ENCODE measurements around the gene FLNB. TPM values are rescaled to one million over a fixed set of nuclear protein-coding genes. Genes with fewer than 3 reads are reported as not detected.

The FLNB gene
- total and polyA plus RNA-seq, 2 experiments from 2014 or later: 69.4 to 172 TPM

DNA sequence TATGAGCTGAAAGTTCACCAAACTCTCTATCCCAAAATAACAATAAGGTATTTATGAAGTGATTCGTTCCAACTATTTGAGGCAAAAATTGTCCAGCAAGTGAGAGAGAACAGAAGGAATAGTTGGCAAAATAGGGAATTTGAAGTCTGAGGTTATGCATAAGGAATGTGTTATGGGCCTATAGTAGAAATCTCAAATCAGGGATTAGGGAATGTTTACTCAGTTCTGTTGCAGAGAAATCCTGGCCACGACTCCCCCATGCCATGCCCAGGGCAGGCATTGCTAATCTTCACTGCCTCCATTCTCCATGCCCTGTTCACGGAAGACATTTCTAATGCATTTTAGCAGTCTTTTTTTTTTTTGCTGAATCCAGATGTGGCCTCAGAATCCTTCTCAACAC lies 58.6 kb downstream of the FLNB start:
- Histone ChIP-seq H3K9me3 (ENCODE audit: low read depth) (no peaks in the 10 kb centered on the region), H3K4me2 (peak overlapping the region; percentile 33), H3K9me2 (replicated peaks; ENCODE audit: insufficient read depth) (no peaks in the 10 kb centered on the region), H3K4me1 (ENCODE audit: insufficient read depth) (peaks cover 70% of the 10 kb centered on the region), H4K20me1 (ENCODE audit: insufficient read depth, poor library complexity, severe bottlenecking) (peaks cover 6% of the 10 kb centered on the region), H3K27me3 (no peaks in the 10 kb centered on the region), H2AFZ (no peak overlapping the region), H3K4me3 (no peak overlapping the region), H3K27ac (peak overlapping the region; percentile 95), H3K36me3 (replicated peaks; ENCODE audit: insufficient read depth, low read depth) (no peaks in the 10 kb centered on the region), H3K79me2 (peaks cover 95% of the 10 kb centered on the region)
- 42% methylated on average over 3 of the region's 3 CpGs for WGBS (ENCODE audit: low lambda C conversion rate, missing lambda C conversion rate)
- no peak for DNase-seq (ENCODE audit: low spot score)
- TF ChIP-seq, protein P1, sequence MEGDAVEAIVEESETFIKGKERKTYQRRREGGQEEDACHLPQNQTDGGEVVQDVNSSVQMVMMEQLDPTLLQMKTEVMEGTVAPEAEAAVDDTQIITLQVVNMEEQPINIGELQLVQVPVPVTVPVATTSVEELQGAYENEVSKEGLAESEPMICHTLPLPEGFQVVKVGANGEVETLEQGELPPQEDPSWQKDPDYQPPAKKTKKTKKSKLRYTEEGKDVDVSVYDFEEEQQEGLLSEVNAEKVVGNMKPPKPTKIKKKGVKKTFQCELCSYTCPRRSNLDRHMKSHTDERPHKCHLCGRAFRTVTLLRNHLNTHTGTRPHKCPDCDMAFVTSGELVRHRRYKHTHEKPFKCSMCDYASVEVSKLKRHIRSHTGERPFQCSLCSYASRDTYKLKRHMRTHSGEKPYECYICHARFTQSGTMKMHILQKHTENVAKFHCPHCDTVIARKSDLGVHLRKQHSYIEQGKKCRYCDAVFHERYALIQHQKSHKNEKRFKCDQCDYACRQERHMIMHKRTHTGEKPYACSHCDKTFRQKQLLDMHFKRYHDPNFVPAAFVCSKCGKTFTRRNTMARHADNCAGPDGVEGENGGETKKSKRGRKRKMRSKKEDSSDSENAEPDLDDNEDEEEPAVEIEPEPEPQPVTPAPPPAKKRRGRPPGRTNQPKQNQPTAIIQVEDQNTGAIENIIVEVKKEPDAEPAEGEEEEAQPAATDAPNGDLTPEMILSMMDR (IDR thresholded peaks at IDR 0.05; ENCODE audit: poor library complexity): no peak
- TF ChIP-seq EZH2phosphoT487 (IDR thresholded peaks at IDR 0.05; ENCODE audit: low read depth, severe bottlenecking, unreplicated experiment) (no peak), EZH2 (IDR thresholded peaks at IDR 0.05; ENCODE audit: borderline replicate concordance) (no peak)

DNA sequence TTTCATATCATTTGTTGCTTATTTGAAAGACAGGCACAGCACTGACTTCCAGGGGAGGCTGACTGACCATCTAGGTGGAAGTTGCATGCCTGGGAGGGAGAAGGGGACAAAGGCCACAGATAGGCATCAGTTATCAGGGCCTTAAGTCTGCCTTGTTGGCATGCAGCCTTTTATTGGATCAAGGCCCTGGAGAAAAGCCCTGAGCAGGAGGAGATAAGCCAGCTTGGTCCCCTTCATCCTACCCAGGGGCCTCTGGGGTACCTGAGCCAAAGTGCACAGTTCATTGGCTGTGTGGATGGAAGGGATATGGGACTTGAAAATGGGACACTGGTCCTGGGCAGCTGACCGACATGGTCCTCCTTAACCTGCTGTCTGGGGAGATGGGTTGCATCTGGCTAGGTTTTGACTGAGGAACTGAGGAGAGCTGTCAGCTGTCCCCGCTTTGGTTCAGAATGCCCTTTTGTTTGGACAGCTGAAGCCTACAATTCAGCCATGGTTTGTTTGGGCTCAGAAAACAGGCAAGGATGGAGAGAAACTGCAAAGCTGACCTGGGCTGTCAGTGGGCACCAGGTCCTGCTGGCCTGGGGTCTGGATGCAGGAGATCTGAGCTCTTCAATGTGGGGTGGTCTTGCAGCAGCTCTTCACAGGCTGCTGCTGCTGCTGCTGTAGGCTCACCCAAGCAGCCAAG lies 60.0 kb downstream of the FLNB start:
- no peak overlapping the region for H2AFZ ChIP-seq
- 74% methylated on average over 2 of the region's 2 CpGs for WGBS (ENCODE audit: low lambda C conversion rate, missing lambda C conversion rate)
- H4K20me1 ChIP-seq (ENCODE audit: insufficient read depth, poor library complexity, severe bottlenecking): peaks cover 9% of the 10 kb centered on the region
- H3K4me2 ChIP-seq: peak overlapping the region; percentile 52
- no peaks in the 10 kb centered on the region for H3K27me3 ChIP-seq
- H3K36me3 ChIP-seq (replicated peaks; ENCODE audit: insufficient read depth, low read depth): no peaks in the 10 kb centered on the region
- H3K9me2 ChIP-seq (replicated peaks; ENCODE audit: insufficient read depth): no peaks in the 10 kb centered on the region
- H3K4me3 ChIP-seq: no peak overlapping the region
- peaks cover 61% of the 10 kb centered on the region for H3K4me1 ChIP-seq (ENCODE audit: insufficient read depth)
- H3K27ac ChIP-seq: peak overlapping the region; percentile 95
- H3K9me3 ChIP-seq (ENCODE audit: low read depth): no peaks in the 10 kb centered on the region
- peaks cover 95% of the 10 kb centered on the region for H3K79me2 ChIP-seq
- TF ChIP-seq EZH2phosphoT487 (IDR thresholded peaks at IDR 0.05; ENCODE audit: low read depth, severe bottlenecking, unreplicated experiment) (no peak), EZH2 (IDR thresholded peaks at IDR 0.05; ENCODE audit: borderline replicate concordance) (no peak)
- TF ChIP-seq, protein P1 (IDR thresholded peaks at IDR 0.05; ENCODE audit: poor library complexity): no peak
- DNase-seq (ENCODE audit: low spot score): peak; percentile 47

DNA sequence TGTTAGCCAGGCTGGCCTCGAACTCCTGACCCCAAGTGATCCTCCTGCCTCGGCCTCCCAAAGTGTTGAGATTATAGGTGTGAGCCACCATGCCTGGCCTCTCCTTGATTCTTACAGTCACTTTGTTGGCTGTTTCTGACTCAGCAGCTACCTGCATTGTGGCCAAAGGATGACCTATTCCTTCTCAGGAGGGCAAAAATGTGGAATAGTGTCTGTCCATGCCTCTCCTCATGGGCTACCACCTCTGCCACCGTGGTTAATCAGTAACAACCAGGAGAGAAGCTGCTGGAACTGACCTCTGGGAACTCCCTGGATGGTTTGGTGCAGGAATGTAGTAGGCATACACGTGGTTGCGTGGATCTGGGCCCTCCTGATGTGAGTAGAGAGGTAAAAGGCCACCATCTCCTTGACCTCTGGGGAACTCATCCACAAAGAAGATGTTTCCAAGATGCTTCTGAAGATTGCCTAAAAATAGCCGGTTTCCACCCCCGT lies 63.3 kb downstream of the FLNB start:
- Histone ChIP-seq H3K4me1 (ENCODE audit: insufficient read depth) (peaks cover 46% of the 10 kb centered on the region), H3K36me3 (replicated peaks; ENCODE audit: insufficient read depth, low read depth) (no peaks in the 10 kb centered on the region), H3K4me3 (no peak overlapping the region), H3K79me2 (peaks cover 97% of the 10 kb centered on the region), H3K27me3 (no peaks in the 10 kb centered on the region), H3K27ac (peak overlapping the region; percentile 77), H3K9me2 (replicated peaks; ENCODE audit: insufficient read depth) (no peaks in the 10 kb centered on the region), H2AFZ (no peak overlapping the region), H3K9me3 (ENCODE audit: low read depth) (no peaks in the 10 kb centered on the region), H4K20me1 (ENCODE audit: insufficient read depth, poor library complexity, severe bottlenecking) (peaks cover 3% of the 10 kb centered on the region), H3K4me2 (no peak overlapping the region)
- DNase-seq (ENCODE audit: low spot score): peak; percentile 63
- TF ChIP-seq EZH2phosphoT487 (IDR thresholded peaks at IDR 0.05; ENCODE audit: low read depth, severe bottlenecking, unreplicated experiment) (no peak), EZH2 (IDR thresholded peaks at IDR 0.05; ENCODE audit: borderline replicate concordance) (no peak)
- TF ChIP-seq, protein P1 (IDR thresholded peaks at IDR 0.05; ENCODE audit: poor library complexity): no peak
- 82% methylated on average over 7 of the region's 7 CpGs for WGBS (ENCODE audit: low lambda C conversion rate, missing lambda C conversion rate)

Data from hepatocyte (in vitro differentiated cells).